ENCODE results near the gene GTPBP4. TPM values are rescaled to one million over a fixed set of nuclear protein-coding genes. Genes with fewer than 3 reads are reported as not detected.

GTPBP4 gene
- total and polyA plus RNA-seq, 2 of the 8 experiments (the other 6 are each of a cell fraction or from before 2014, with no cell fraction given), result 16.9 to 98.1 TPM

DNA sequence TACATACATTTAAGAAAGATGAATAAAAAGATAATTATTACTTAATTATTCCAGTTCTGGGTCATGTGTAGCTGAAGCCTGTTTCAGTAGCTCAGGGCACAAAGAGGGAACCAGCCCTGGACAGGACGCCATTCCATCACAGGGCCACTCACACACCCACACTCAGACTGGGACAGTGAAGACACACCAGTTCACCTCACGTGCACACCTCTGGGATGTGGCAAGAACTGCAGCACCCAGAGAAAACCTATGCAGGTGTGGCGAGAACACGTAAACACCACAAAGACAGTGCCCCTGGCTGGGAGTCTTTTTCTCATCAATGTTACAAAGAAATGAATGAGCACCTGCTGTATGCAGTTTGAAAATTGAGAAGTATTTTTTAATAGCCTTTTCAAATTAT lies 62.3 kb downstream of the GTPBP4 start:
- H3K27ac ChIP-seq (ENCODE audit: low read depth, low read length), result no peak overlapping the region
- peaks cover 2 to 8% (median 3%) of the 10 kb centered on the region in 4 experiments; a peak in 4 of 7 replicates for H3K4me1 ChIP-seq (replicated peaks in 1 of 4; ENCODE audit: control insufficient read depth in 3 of 4, insufficient read depth in 4 of 4, low read length in 3 of 4)
- no peaks in the 10 kb centered on the region; the same call in 1 of the 2 replicates for H3K23me2 ChIP-seq (ENCODE audit: low read depth, low read length)
- peak overlapping the region; percentile 79 to 98 (median 95); a peak in 6 of 8 replicates for H3K4me3 ChIP-seq (ENCODE audit: extremely low read depth in 1 of 4, insufficient read depth in 2 of 4, low read depth in 3 of 4, low read length in 4 of 4)
- no peak overlapping the region for H4K8ac ChIP-seq (ENCODE audit: extremely low read depth, insufficient read depth, low read length)
- CTCF ChIA-PET (ENCODE audit: partially characterized antibody), result interaction anchor here (0.6 to 0.9 kb wide), 2 partner anchors 33 to 71 kb away, joined by 3 to 5 read pairs; no protein-coding TSS in a partner anchor
- 51% methylated on average over 4 of the region's 4 CpGs; no CpG with 5 or more reads in 1 of the 2 experiments for WGBS, 2 experiments (ENCODE audit: extremely low coverage in 1 of 2, insufficient coverage in 1 of 2, insufficient read length in 1 of 2, insufficient replicate concordance in 2 of 2, low coverage in 1 of 2, low lambda C conversion rate in 2 of 2, missing lambda C conversion rate in 1 of 2)
- no peak overlapping the region for H3K18ac ChIP-seq (ENCODE audit: extremely low read depth, low read length)
- H2BK12ac ChIP-seq (ENCODE audit: low read depth, low read length), result no peak overlapping the region
- H2BK5ac ChIP-seq (ENCODE audit: low read depth, low read length), result no peak overlapping the region
- H2AK5ac ChIP-seq (ENCODE audit: low read depth, low read length), result no peak overlapping the region
- POLR2A ChIA-PET (ENCODE audit: partially characterized antibody), result interaction anchor here (0.6 to 2.9 kb wide), 6 partner anchors 9 to 120 kb away, joined by 3 to 22 read pairs (median 4); partner anchors contain the start of gene GTPBP4
- no peaks in the 10 kb centered on the region for H3K27me3 ChIP-seq (replicated peaks in 1 of 4; ENCODE audit: control insufficient read depth in 3 of 4, extremely low read depth in 1 of 4, insufficient read depth in 3 of 4, low read length in 3 of 4)
- H3K36me3 ChIP-seq (ENCODE audit: control insufficient read depth in 2 of 4, insufficient read depth in 4 of 4, low read length in 3 of 4), result peaks cover 0 to 28% (median 2%) of the 10 kb centered on the region in 4 experiments; a peak in 3 of 8 replicates
- H2BK15ac ChIP-seq (ENCODE audit: low read length), result no peak overlapping the region
- H2BK20ac ChIP-seq (ENCODE audit: low read length), result no peak overlapping the region
- H3K4ac ChIP-seq (replicated peaks; ENCODE audit: insufficient read length, low read depth, low read length), result no peak overlapping the region
- H3K23ac ChIP-seq (ENCODE audit: insufficient read length), result no peak overlapping the region
- no peak overlapping the region for H2AFZ ChIP-seq (ENCODE audit: low read length)
- peak overlapping the region; percentile 75 to 76 for H3K4me2 ChIP-seq (ENCODE audit: insufficient read depth in 1 of 2, low read depth in 2 of 2, low read length in 2 of 2)
- DNase-seq (ENCODE audit: low read depth in 1 of 2, low spot score in 2 of 2), result no peak
- FAIRE-seq, result no peak
- peaks cover 1% of the 10 kb centered on the region; the same call in 1 of the 2 replicates for H3K79me1 ChIP-seq (ENCODE audit: low read depth, low read length)
- H4K20me1 ChIP-seq (replicated peaks in 1 of 2; ENCODE audit: control insufficient read depth in 1 of 2, insufficient read depth in 2 of 2, low read length in 2 of 2), result peaks cover 6 to 20% of the 10 kb centered on the region in 2 experiments
- H3K79me2 ChIP-seq (ENCODE audit: control insufficient read depth in 1 of 2, insufficient read depth in 2 of 2, low read length in 2 of 2), result peaks cover 21 to 79% of the 10 kb centered on the region in 2 experiments
- no peak overlapping the region for H3K14ac ChIP-seq (ENCODE audit: insufficient read length)
- no peak overlapping the region for H4K5ac ChIP-seq (ENCODE audit: insufficient read length, low read depth, low read length)
- H3K9me3 ChIP-seq (ENCODE audit: insufficient read depth in 2 of 2, low read depth in 1 of 2, low read length in 1 of 2), result no peaks in the 10 kb centered on the region
- H3K9ac ChIP-seq (replicated peaks in 1 of 4; ENCODE audit: extremely low read depth in 1 of 4, low read depth in 3 of 4, low read length in 3 of 4), result no peak overlapping the region
- no peak overlapping the region for H2BK120ac ChIP-seq (replicated peaks; ENCODE audit: low read depth, low read length)
- no peak overlapping the region for H3K56ac ChIP-seq (replicated peaks; ENCODE audit: insufficient read length, low read depth, low read length)
- H4K91ac ChIP-seq (replicated peaks; ENCODE audit: insufficient read length, low read length), result no peak overlapping the region
- no peak for TF ChIP-seq JUN (IDR thresholded peaks at IDR 0.05; ENCODE audit: low read depth, low read length)
- TF ChIP-seq CEBPB (IDR thresholded peaks at IDR 0.05; ENCODE audit: low read depth, low read length), result peak; percentile 62
- peak; percentile 39; the same call in 1 of the 2 replicates for TF ChIP-seq POLR2AphosphoS5 (IDR thresholded peaks at IDR 0.05; ENCODE audit: low read depth, low read length)
- TF ChIP-seq CTCF (IDR thresholded peaks at IDR 0.05; ENCODE audit: control extremely low read depth in 1 of 3, insufficient read depth in 1 of 3, low read depth in 1 of 3, low read length in 3 of 3), result peak in 2 of 3 experiments; percentile 17 to 26; a peak in 2 of 4 replicates
- TF ChIP-seq SUZ12 (IDR thresholded peaks at IDR 0.05; ENCODE audit: low read length), result no peak
- no peak for TF ChIP-seq RXRA (IDR thresholded peaks at IDR 0.05; ENCODE audit: insufficient read depth, low read depth, low read length)
- no peak for TF ChIP-seq CHD2 (IDR thresholded peaks at IDR 0.05; ENCODE audit: low read length)
- TF ChIP-seq USF2 (IDR thresholded peaks at IDR 0.05; ENCODE audit: low read length), result no peak
- TF ChIP-seq MAFK (IDR thresholded peaks at IDR 0.05; ENCODE audit: low read depth, low read length), result no peak
- TF ChIP-seq SAP30 (IDR thresholded peaks at IDR 0.05; ENCODE audit: insufficient read depth, insufficient replicate concordance, low read length), result no peak

Data from H1 (cell line).